IMR-90 (cell line): ENCODE measurements around the gene ALDH7A1.

Experiments
- CTCF ChIP-seq: conservative IDR thresholded peaks from 2 replicates; pipeline ENCODE4 v1.5.1; 2012; ENCODE audit warnings: mild to moderate bottlenecking, low read depth, low read length, improper control_type of control experiment
- ELK1 ChIP-seq: fragments of 150-350 bp; IDR thresholded peaks from 2 replicates; pipeline ENCODE4 v1.6.1; 2016; ENCODE audit warnings: low read depth, mild to moderate bottlenecking, low read length, moderate library complexity, borderline replicate concordance
- POLR2A ChIP-seq: IDR thresholded peaks from 2 replicates; pipeline ENCODE4 v1.6.1; 2012; ENCODE audit warnings: mild to moderate bottlenecking, low read depth, low read length

GRCh38 chr5:126540631-126541030 lies 54.4 kb downstream of the ALDH7A1 start:
- no peak for TF ChIP-seq CTCF
- TF ChIP-seq POLR2A: no peak
- no peak for TF ChIP-seq ELK1
